Activated CD4-positive, alpha-beta T cell treated with anti-CD3 and anti-CD28 coated beads for 36 hours (primary cell): ENCODE data around the gene GNAI2. TPM values are rescaled to one million over a fixed set of nuclear protein-coding genes. Genes with fewer than 3 reads are reported as not detected.
A peak's percentile ranks its signal among the peaks of the same experiment; 100 is the strongest.
"Not testable (repeated sequence)": the region's sequence is repeated elsewhere in the genome, so short reads cannot be mapped to it uniquely, and the experiment has no call there.

Experiments used
- ATAC-seq: fragments of 200-7000 bp; cut with Tn5 transposase; one replicate; pipeline ENCODE4 v1.10.0; 2021; ENCODE audit warnings: mild to moderate bottlenecking, moderate library complexity
- CTCF ChIA-PET: fragments of 350-600 bp; sonication (Branson Sonifier 250); formaldehyde crosslinking; loops from one replicate; lab custom pipeline; 2021; ENCODE audit warnings: antibody characterized with exemption; lab: Charles Lee
- POLR2A ChIA-PET: fragments of 350-600 bp; sonication (Branson Sonifier 250); formaldehyde crosslinking; loops from one replicate; lab custom pipeline; 2021; ENCODE audit warnings: antibody characterized with exemption, inconsistent platforms; lab: Charles Lee
- DNase-seq: peaks from one replicate; pipeline ENCODE4 v3.0.0-alpha.2; 2020
- H3K27ac Mint-ChIP-seq: one replicate; pipeline ENCODE4 v1.8.0; 2021; ENCODE audit warnings: mixed read lengths
- H3K27me3 Mint-ChIP-seq: one replicate; pipeline ENCODE4 v1.8.0; 2021; ENCODE audit warnings: mixed read lengths
- H3K36me3 Mint-ChIP-seq: one replicate; pipeline ENCODE4 v1.8.0; 2021; ENCODE audit warnings: low read depth, mixed read lengths
- H3K4me1 Mint-ChIP-seq: one replicate; pipeline ENCODE4 v1.8.0; 2021; ENCODE audit warnings: mixed read lengths
- H3K4me3 Mint-ChIP-seq: one replicate; pipeline ENCODE4 v1.8.0; 2021; ENCODE audit warnings: mild to moderate bottlenecking, moderate library complexity, mixed read lengths
- H3K9me3 Mint-ChIP-seq: one replicate; pipeline ENCODE4 v1.8.0; 2021; ENCODE audit warnings: low read depth, mixed read lengths
- intact Hi-C, 2 experiments: fragments of 100-400 bp; cut with DNase I in 1 of 2; cut with micrococcal nuclease in 1 of 2; formaldehyde crosslinking; loops; one replicate each; pipeline versions ENCODE4 v1.14.2 to v1.15.1; 2022 to 2024; cut with DNase I, micrococcal nuclease
- total RNA-seq, 2 experiments: library from RNA; stranded (reverse); gene quantifications; one replicate each; pipeline ENCODE4 v1.2.3, GENCODE V29; 2021

GNAI2 gene
- total RNA-seq, 2 experiments from 2014 or later, result 280 to 341 TPM

GRCh38 chr3:50226888-50227389, 9.1 kb upstream of the GNAI2 start:
- DNase-seq, result peak; percentile 72
- Mint-ChIP-seq H3K4me3 (peak overlapping the region; percentile 79), H3K27me3 (no peaks in the 10 kb centered on the region), H3K9me3 (no peaks in the 10 kb centered on the region), H3K36me3 (no peaks in the 10 kb centered on the region), H3K27ac (peak overlapping the region; percentile 88), H3K4me1 (peaks cover 22% of the 10 kb centered on the region)
- ChIA-PET CTCF (interaction anchor here (0.9 to 7.6 kb wide), 17 partner anchors 8 to 110 kb away, joined by 3 to 79 read pairs (median 4); partner anchors contain the start of genes GNAI2, GNAT1 and SLC38A3), POLR2A (interaction anchor here (1.0 to 2.5 kb wide), 3 partner anchors 9 to 20 kb away, joined by 5 to 7 read pairs (median 5); partner anchors contain the start of gene GNAI2)
- intact Hi-C loops, result loop anchor here (1.0 to 10.0 kb wide), 13 partner anchors 8 to 1382 kb away; partner anchors contain the start of genes BSN (in 1 of the 2), GNAI2 (in 1 of the 2), HYAL3 (in 1 of the 2) and IFRD2 (in 1 of the 2)
- peak; percentile 30 for ATAC-seq

- Mint-ChIP-seq H3K27me3 (no peaks in the 10 kb centered on the region), H3K9me3 (no peaks in the 10 kb centered on the region), H3K36me3 (no peaks in the 10 kb centered on the region), H3K27ac (peak overlapping the region; percentile 88), H3K4me3 (peak overlapping the region; percentile 79), H3K4me1 (peaks cover 22% of the 10 kb centered on the region)
- intact Hi-C loops, result loop anchor here (1.0 to 10.0 kb wide), 11 partner anchors 8 to 1383 kb away; partner anchors contain the start of genes BSN (in 1 of the 2), GNAI2 (in 1 of the 2), HYAL3 (in 1 of the 2) and IFRD2 (in 1 of the 2)
- ChIA-PET CTCF (interaction anchor here (0.7 to 7.6 kb wide), 18 partner anchors 8 to 110 kb away, joined by 3 to 79 read pairs (median 5); partner anchors contain the start of genes GNAI2 and GNAT1), POLR2A (interaction anchor here (0.6 to 2.5 kb wide), 4 partner anchors 8 to 1514 kb away, joined by 3 to 7 read pairs (median 5); partner anchors contain the start of gene GNAI2)
- ATAC-seq, result peak; percentile 83
- DNase-seq, result peak; percentile 95
Measured at GRCh38 chr3:50227390-50228183, 8.4 kb upstream of the GNAI2 start.

GRCh38 chr3:50228184-50228763, 7.7 kb upstream of the GNAI2 start:
- intact Hi-C loops, result loop anchor here in 1 of 2 experiments (10.0 kb wide), 1 partner anchor 1383 kb away; the partner anchor contains the start of gene PRKAR2A
- not testable (repeated sequence) for ATAC-seq, H3K27me3 Mint-ChIP-seq, DNase-seq, H3K36me3 Mint-ChIP-seq, H3K9me3 Mint-ChIP-seq
- ChIA-PET POLR2A (interaction anchor here (0.8 to 2.5 kb wide), 3 partner anchors 14 to 70 kb away, joined by 3 to 11 read pairs (median 7); no protein-coding TSS in a partner anchor), CTCF (interaction anchor here (0.7 to 7.6 kb wide), 11 partner anchors 9 to 64 kb away, joined by 3 to 79 read pairs (median 6); partner anchors contain the start of gene IFRD2)
- Mint-ChIP-seq H3K4me3 (peak overlapping the region; percentile 79), H3K4me1 (peaks cover 22% of the 10 kb centered on the region), H3K27ac (peak overlapping the region; percentile 87)

GRCh38 chr3:50229490-50229889, 6.5 kb upstream of the GNAI2 start:
- CTCF ChIA-PET, result interaction anchor here (0.7 to 7.6 kb wide), 7 partner anchors 13 to 63 kb away, joined by 3 to 76 read pairs (median 4); partner anchors contain the start of genes GNAT1 and IFRD2
- POLR2A ChIA-PET, result no interaction called here
- Mint-ChIP-seq H3K27ac (no peak overlapping the region), H3K4me3 (no peak overlapping the region), H3K9me3 (no peaks in the 10 kb centered on the region), H3K27me3 (no peaks in the 10 kb centered on the region), H3K4me1 (peaks cover 22% of the 10 kb centered on the region), H3K36me3 (no peaks in the 10 kb centered on the region)
- no peak for DNase-seq
- no peak for ATAC-seq
- intact Hi-C loops, result loop anchor here in 1 of 2 experiments (10.0 kb wide), 1 partner anchor 1385 kb away; the partner anchor contains the start of gene PRKAR2A

GRCh38 chr3:50230104-50230793, 5.8 kb upstream of the GNAI2 start:
- CTCF ChIA-PET, result interaction anchor here (0.8 to 7.6 kb wide), 7 partner anchors 12 to 58 kb away, joined by 3 to 76 read pairs (median 4); partner anchors contain the start of gene GNAT1
- no peak overlapping the region for H3K4me3 Mint-ChIP-seq

GRCh38 chr3:50230794-50231125, 5.2 kb upstream of the GNAI2 start:
- DNase-seq (no peak), ATAC-seq (no peak)
- intact Hi-C loops, result no loop called here
- ChIA-PET POLR2A (interaction anchor here (0.6 kb wide), 2 partner anchors 21 to 25 kb away, joined by 5 to 8 read pairs; no protein-coding TSS in a partner anchor), CTCF (interaction anchor here (1.1 to 7.6 kb wide), 4 partner anchors 12 to 58 kb away, joined by 3 to 76 read pairs (median 16); no protein-coding TSS in a partner anchor)
- Mint-ChIP-seq H3K27ac (no peak overlapping the region), H3K4me1 (peaks cover 22% of the 10 kb centered on the region), H3K27me3 (no peaks in the 10 kb centered on the region), H3K4me3 (no peak overlapping the region), H3K36me3 (no peaks in the 10 kb centered on the region), H3K9me3 (no peaks in the 10 kb centered on the region)

More at GRCh38 chr3:50230104-50230793, 5.8 kb upstream of the GNAI2 start:
- intact Hi-C loops, result no loop called here
- H3K4me1 Mint-ChIP-seq, result peaks cover 21% of the 10 kb centered on the region
- POLR2A ChIA-PET, result interaction anchor here (0.6 kb wide), 2 partner anchors 21 to 25 kb away, joined by 5 to 8 read pairs; no protein-coding TSS in a partner anchor
- H3K27ac Mint-ChIP-seq, result no peak overlapping the region
- no peaks in the 10 kb centered on the region for H3K27me3 Mint-ChIP-seq
- DNase-seq, result no peak
- no peak for ATAC-seq
- H3K36me3 Mint-ChIP-seq, result no peaks in the 10 kb centered on the region
- no peaks in the 10 kb centered on the region for H3K9me3 Mint-ChIP-seq

GRCh38 chr3:50231581-50231980, 4.4 kb upstream of the GNAI2 start:
- Mint-ChIP-seq H3K36me3 (peaks cover 3% of the 10 kb centered on the region), H3K27me3 (no peaks in the 10 kb centered on the region), H3K9me3 (no peaks in the 10 kb centered on the region), H3K27ac (no peak overlapping the region), H3K4me3 (no peak overlapping the region), H3K4me1 (peaks cover 18% of the 10 kb centered on the region)
- CTCF ChIA-PET, result interaction anchor here (7.6 kb wide), 1 partner anchor 16 kb away, joined by 76 read pairs; no protein-coding TSS in a partner anchor
- intact Hi-C loops, result no loop called here
- POLR2A ChIA-PET, result no interaction called here
- DNase-seq (no peak), ATAC-seq (no peak)

- POLR2A ChIA-PET, result no interaction called here
- H3K36me3 Mint-ChIP-seq, result peaks cover 9% of the 10 kb centered on the region
- DNase-seq (no peak), ATAC-seq (no peak)
- no peaks in the 10 kb centered on the region for H3K9me3 Mint-ChIP-seq
- H3K27ac Mint-ChIP-seq, result no peak overlapping the region
- no peak overlapping the region for H3K4me3 Mint-ChIP-seq
- H3K4me1 Mint-ChIP-seq, result peaks cover 14% of the 10 kb centered on the region
- CTCF ChIA-PET, result no interaction called here
- H3K27me3 Mint-ChIP-seq, result no peaks in the 10 kb centered on the region
- intact Hi-C loops, result no loop called here
Measured at GRCh38 chr3:50232303-50232702, 3.7 kb upstream of the GNAI2 start.

GRCh38 chr3:50233176-50233575, 2.8 kb upstream of the GNAI2 start:
- H3K9me3 Mint-ChIP-seq, result no peaks in the 10 kb centered on the region
- H3K27me3 Mint-ChIP-seq, result no peaks in the 10 kb centered on the region
- H3K4me3 Mint-ChIP-seq, result no peak overlapping the region
- ATAC-seq, result no peak
- POLR2A ChIA-PET, result interaction anchor here (0.9 to 1.1 kb wide), 2 partner anchors 9 to 13 kb away, joined by 4 to 9 read pairs; no protein-coding TSS in a partner anchor
- DNase-seq, result no peak
- peaks cover 16% of the 10 kb centered on the region for H3K36me3 Mint-ChIP-seq
- CTCF ChIA-PET, result interaction anchor here (0.6 to 2.5 kb wide), 3 partner anchors 26 to 95 kb away, joined by 4 to 5 read pairs (median 4); partner anchors contain the start of gene TUSC2
- intact Hi-C loops, result no loop called here
- no peak overlapping the region for H3K27ac Mint-ChIP-seq
- H3K4me1 Mint-ChIP-seq, result peaks cover 12% of the 10 kb centered on the region
